Kidney epithelial cell (primary cell): ENCODE results near the gene PAPPA. TPM values are rescaled to one million over a fixed set of nuclear protein-coding genes. Genes with fewer than 3 reads are reported as not detected.

Source experiments
- DNase-seq: peaks from one replicate; pipeline ENCODE4 v3.0.0-alpha.2; 2010; ENCODE audit warnings: low read depth
- H3K27me3 ChIP-seq: 2 replicates; pipeline ENCODE4 v1.6.0; 2011; ENCODE audit warnings: low read length; ENCODE audit not compliant: control insufficient read depth, insufficient read depth
- H3K36me3 ChIP-seq: 2 replicates; pipeline ENCODE4 v1.5.1; 2011; ENCODE audit warnings: low read length; ENCODE audit not compliant: control insufficient read depth, insufficient read depth
- H3K4me3 ChIP-seq: 2 replicates; pipeline ENCODE4 v1.5.1; 2011; ENCODE audit warnings: low read depth, mild to moderate bottlenecking, control low read depth, low read length
- total RNA-seq: library from RNA; depleted of rRNA; stranded (reverse); fragments of >200 nt; gene quantifications from 2 replicates; pipeline ENCODE4 v1.2.3, GENCODE V29; 2015
- TF ChIP-seq, protein P1 (sequence below): IDR thresholded peaks from 2 replicates; pipeline ENCODE4 v1.5.1; 2011; ENCODE audit warnings: mild to moderate bottlenecking, moderate library complexity, low read length, control low read depth, inconsistent platforms; ENCODE audit not compliant: insufficient read depth, poor library complexity, severe bottlenecking

PAPPA gene
- total RNA-seq, 1 donor from 2014 or later: 15.4 TPM

DNA sequence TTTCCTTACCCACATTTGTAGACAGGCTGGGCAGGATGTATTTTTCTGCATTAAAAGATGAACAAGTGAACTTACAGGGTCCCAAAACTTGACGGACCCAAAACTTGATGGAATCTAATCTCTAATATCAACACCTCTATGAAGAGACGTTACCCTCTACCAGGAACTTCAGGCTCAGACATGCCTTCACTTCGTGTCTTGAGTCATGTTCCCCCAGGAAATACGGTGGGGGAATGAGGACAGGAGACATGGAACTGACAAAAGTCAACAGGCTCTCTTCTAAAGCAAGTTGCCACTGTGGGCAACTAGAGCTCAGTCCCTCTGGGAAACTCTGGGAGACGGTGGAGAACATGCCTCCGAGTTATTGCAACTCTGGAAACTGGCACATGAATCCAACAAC lies 196.1 kb downstream of the PAPPA start:
- no peak for DNase-seq
- TF ChIP-seq, protein P1, sequence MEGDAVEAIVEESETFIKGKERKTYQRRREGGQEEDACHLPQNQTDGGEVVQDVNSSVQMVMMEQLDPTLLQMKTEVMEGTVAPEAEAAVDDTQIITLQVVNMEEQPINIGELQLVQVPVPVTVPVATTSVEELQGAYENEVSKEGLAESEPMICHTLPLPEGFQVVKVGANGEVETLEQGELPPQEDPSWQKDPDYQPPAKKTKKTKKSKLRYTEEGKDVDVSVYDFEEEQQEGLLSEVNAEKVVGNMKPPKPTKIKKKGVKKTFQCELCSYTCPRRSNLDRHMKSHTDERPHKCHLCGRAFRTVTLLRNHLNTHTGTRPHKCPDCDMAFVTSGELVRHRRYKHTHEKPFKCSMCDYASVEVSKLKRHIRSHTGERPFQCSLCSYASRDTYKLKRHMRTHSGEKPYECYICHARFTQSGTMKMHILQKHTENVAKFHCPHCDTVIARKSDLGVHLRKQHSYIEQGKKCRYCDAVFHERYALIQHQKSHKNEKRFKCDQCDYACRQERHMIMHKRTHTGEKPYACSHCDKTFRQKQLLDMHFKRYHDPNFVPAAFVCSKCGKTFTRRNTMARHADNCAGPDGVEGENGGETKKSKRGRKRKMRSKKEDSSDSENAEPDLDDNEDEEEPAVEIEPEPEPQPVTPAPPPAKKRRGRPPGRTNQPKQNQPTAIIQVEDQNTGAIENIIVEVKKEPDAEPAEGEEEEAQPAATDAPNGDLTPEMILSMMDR: no peak
- no peaks in the 10 kb centered on the region for H3K36me3 ChIP-seq
- H3K27me3 ChIP-seq: no peaks in the 10 kb centered on the region
- H3K4me3 ChIP-seq: no peak overlapping the region

DNA sequence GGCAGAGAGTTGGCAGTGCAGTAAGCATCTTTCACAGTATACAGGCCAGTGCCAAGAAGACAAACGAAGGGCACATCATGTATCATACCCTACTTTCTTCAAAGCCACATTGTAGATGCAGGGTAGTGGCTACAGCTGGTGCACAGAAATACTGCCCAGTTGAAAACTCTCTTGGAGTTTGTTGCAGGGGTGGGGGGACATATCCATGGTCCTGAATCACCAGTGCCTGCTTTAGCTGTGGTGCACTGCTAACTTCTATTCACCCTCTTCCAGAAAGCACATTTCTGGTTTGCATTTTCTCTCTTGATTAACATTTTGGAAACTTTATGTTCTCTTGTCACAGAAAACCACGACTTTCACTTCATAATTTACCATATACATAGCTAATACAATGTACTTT lies 196.6 kb downstream of the PAPPA start:
- H3K36me3 ChIP-seq: no peaks in the 10 kb centered on the region
- no peak for DNase-seq
- H3K27me3 ChIP-seq: no peaks in the 10 kb centered on the region
- TF ChIP-seq, protein P1: no peak
- no peak overlapping the region for H3K4me3 ChIP-seq

DNA sequence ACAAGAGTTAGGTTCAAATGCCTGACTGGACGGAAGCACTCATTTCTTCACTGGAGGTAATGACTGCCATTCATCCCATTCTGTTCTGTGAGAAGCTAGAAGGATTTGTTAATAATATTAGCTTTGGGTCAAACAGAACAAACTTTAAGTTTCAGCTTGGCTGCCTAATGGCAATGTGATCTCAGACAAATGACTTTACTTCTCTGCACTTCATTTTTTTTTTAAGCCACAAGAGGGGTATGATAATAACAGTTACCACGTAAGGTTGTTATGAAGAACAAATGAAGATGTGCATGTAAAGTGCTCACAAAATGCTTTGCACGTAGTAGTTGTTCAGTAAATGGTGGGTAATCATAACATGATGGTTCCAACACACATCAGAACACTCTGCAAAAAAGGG lies 199.4 kb downstream of the PAPPA start:
- DNase-seq: no peak
- TF ChIP-seq, protein P1: no peak
- H3K4me3 ChIP-seq: no peak overlapping the region
- no peaks in the 10 kb centered on the region for H3K27me3 ChIP-seq
- H3K36me3 ChIP-seq: no peaks in the 10 kb centered on the region

GRCh38 chr9:116355153-116355921 lies 201.7 kb downstream of the PAPPA start:
- TF ChIP-seq, protein P1: no peak
- Histone ChIP-seq H3K27me3 (no peaks in the 10 kb centered on the region), H3K4me3 (no peak overlapping the region), H3K36me3 (no peaks in the 10 kb centered on the region)
- DNase-seq: no peak

DNA sequence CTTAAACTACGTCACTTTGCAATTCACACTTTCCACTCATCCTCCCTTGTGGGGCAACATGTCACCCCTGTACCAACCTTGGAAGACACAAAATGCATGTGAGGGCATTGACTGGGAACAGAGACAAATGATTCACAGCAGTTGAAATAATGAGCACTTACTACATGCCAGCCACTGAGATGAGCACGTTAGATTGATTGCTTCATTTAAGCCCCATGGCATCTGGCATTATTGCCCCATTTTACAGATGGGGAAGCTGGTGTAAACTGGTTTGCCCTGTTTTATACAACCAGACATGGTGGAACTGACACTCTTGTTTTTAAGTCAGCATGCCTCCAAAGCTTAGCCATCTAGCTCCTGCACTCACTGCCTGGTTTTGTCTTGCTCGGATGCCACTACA lies 204.7 kb downstream of the PAPPA start:
- TF ChIP-seq, protein P1: no peak
- no peaks in the 10 kb centered on the region for H3K36me3 ChIP-seq

DNA sequence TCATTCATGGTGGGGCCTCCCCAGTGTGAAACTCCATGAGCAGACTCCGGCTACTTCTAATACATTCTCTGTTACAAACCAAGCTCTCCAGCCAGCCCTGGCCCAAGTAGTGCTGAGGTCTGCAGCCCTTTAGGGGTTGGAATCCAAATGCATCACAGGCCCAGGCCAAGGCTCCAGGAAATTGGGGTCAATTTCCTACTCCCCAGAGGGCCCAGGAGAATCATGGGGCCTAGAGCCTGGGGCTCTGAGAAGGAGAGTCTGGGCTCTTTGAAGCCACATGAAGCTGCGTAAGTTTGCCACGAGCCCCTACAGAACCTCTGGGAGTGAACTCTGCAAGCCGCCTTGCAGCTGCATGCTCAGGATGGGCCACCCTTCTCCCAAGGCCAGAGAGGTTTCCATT lies 206.4 kb downstream of the PAPPA start:
- Histone ChIP-seq H3K4me3 (no peak overlapping the region), H3K27me3 (no peaks in the 10 kb centered on the region), H3K36me3 (no peaks in the 10 kb centered on the region)
- DNase-seq: no peak
- TF ChIP-seq, protein P1: no peak

More for the DNA sequence above, 204.7 kb downstream of the PAPPA start:
- no peaks in the 10 kb centered on the region for H3K27me3 ChIP-seq
- H3K4me3 ChIP-seq: no peak overlapping the region
- DNase-seq: no peak
